ENCODE data around the gene IFITM1.
"Not testable (repeated sequence)": the region's sequence is repeated elsewhere in the genome, so short reads cannot be mapped to it uniquely, and the experiment has no call there.

The IFITM1 gene

GRCh38 chr11:362642-363442, 49.0 kb downstream of the IFITM1 start:
- in situ Hi-C loops (cut with MboI; ENCODE audit: low sequenced_read_pairs): no loop called here

- in situ Hi-C loops (cut with MboI; ENCODE audit: low sequenced_read_pairs): not testable (repeated sequence)
Measured at GRCh38 chr11:363443-363805, 49.6 kb downstream of the IFITM1 start.

DNA sequence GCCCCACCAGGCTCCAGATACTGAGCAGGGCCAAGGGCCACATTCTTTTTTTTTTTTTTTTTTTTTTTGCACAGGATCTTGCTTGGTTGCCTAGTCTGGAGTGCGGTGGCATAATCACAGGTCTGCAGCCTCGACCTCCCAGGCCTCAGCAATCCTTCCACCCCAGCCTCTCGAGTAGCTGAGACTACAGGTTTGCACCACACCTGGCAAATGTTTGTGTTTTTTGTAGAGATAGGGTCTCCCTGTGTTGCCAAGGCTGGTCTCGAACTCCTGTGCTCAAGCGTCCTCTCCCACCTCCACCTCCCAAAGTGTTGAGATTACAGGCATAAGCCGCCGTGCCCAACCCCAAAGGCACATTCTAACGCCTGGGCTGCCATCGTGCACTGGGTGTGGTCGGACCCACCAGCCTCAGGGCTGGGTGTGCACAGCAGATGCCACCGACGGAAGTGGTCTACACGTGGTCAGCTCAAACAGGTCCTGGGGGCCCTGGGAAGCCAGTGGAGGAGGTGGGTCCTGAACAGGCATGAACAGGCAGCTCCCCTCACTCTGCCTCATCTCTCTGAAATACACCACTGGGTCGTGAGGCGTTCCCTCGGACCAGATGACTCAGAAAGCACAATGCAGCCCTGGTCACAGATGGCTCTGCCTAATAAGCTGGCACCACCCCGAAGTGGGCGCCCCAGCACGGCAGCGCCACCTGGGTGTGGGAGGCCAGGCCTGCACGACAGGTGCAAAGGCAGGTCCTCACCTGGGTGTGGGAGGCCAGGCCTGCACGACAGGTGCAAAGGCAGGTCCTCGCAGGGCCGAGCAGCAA, 50.3 kb downstream of the IFITM1 start:
- in situ Hi-C loops (cut with MboI; ENCODE audit: low sequenced_read_pairs): no loop called here

All from HL-60/S4 treated with phorbol 12-myristate 13-acetate at 8.2 ng/mL for 4 days and 3 days (cell line).